ENCODE measurements around the gene SNAPC3.
"Not testable (repeated sequence)": the region's sequence is repeated elsewhere in the genome, so short reads cannot be mapped to it uniquely, and the experiment has no call there.

The SNAPC3 gene

DNA sequence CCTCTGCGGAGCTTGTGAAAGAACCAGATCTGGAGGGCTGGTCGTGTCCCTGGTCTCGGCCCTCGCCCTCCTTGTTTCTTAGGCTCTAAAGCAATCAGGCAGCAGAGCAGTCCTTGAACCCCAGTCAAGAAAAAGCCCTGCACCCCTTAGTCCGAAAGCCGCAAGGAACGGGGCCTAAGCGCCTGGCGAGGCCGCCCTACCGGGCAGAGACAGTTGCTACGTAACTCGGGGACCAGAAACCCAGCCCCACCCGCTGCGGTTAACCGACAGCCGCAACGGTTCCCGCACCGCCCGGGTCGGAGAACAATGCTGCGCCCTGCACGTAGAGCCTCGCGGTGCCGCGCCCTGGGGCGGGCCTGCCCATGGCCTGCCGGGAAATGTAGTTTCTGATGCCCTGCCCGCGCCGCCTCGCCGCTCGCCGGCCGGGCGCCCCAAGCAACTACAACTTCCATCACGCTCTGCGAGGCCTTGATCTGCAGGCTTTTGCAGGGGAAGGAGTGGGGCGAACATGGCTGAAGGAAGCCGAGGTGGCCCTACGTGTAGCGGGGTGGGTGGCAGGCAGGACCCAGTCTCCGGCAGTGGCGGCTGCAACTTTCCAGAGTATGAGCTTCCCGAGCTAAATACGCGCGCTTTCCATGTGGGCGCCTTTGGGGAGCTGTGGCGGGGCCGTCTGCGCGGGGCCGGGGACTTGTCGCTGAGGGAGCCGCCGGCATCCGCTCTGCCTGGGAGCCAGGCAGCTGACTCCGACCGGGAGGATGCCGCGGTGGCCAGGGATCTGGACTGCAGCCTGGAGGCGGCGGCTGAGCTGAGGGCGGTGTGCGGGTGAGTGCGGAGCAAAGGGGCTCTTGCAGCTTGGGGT is at the start of gene SNAPC3:
SNAPC3 (plus strand) TSS at position 505 of the 859 bp plus-strand sequence; CDS start at position 509, 4 bp downstream.
- DNase-seq = peak; percentile 96

DNA sequence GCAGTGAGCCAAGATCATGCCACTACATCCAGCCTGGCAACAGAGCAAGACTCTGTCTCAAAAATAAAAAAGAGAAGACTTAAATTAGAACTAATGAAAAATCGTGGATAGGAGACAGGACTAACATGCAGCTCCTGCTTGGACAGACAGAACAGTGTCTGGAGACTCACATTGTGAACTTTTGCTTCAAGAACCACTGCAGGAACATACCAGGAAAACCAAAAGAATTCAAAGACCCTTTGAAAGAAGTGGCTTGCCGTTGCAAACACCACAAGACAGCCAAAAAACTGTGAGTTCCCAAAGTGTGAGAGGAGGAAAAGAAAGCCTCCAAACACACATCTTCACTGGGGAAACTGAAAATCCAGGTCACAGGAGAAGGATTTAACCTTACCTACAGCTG is 48.8 kb upstream of the SNAPC3 start:
- no peak for DNase-seq

DNA sequence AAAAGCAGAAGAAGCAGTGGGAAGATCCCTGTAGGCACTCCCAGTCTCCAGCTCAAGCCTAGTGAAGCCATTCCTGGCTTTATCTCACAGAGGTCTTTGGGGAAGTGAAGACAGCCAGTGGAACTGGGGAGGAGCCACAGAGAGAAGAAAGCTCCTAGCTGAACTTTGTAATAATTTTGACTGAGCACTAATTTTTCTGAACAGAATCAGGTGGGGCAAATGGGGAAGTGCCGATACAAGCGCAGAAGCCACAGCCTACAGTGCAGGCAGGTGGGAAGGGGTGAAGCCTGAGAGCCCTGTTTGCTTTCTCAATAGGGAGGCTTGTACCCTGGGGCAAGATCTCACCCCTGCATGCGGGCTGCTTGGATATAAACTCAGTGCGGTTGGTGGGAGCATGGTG is 48.4 kb upstream of the SNAPC3 start:
- peak; percentile 40 for DNase-seq

DNA sequence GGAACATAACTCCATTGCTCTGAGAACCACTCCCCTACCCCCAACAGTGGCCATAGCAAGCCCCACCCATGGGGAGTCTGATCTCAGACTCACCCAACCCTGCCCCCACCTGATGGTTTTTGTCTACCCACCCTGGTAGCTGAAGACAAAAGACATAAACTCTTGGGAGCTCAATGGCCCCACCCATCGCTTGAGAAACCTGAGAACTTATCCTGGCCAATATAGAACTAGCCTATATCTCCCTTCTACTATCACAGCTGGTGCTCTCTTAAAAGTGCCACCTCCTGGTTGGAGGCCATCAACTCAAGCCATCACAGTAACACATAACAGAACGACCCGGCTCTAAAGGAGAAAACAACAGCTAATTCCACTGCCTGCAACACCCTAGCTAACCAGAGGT is 47.9 kb upstream of the SNAPC3 start:
- no peak for DNase-seq

DNA sequence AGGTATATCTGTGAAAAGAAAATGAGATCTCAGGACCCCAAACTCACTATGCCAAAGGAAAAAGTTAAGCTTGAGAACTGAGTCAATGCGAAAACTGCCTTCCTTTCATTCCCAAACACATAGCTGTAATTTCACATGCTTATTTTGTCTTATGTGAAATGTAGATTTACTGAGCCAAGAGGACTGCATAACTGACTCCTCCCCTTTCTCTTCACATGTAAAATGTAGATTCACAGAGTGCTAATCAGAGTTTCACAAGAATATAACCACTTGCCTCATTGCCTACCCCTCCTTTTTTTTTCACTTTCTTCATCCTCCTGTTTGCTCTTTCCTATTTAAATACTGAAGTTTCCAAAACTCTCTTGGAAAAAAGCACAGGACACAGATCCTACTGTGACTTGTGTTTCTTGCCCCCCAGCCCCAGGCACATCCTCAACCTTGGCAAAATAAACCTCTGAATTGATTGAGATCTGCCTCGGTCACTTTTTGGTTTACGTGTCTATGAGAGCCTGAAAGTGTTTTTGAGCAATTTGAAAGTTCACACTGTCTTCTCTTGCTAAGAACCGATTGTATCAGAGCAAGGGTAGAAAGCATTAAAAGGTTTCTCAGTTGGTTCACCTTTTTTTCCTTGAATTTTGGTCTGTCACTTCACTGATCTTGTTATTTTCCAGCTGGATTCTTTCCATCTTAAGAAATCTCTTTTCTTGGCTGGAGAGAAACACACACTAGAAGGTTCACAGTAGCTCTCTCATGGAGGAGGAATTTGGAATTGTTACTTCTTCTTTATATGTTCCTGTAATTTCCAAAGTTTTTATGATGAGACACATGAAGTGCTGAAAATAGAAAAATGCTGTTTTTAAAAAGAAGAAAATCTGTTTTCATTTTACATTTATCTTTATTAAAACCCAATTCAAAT is 44.8 kb upstream of the SNAPC3 start:
- no peak for DNase-seq

DNA sequence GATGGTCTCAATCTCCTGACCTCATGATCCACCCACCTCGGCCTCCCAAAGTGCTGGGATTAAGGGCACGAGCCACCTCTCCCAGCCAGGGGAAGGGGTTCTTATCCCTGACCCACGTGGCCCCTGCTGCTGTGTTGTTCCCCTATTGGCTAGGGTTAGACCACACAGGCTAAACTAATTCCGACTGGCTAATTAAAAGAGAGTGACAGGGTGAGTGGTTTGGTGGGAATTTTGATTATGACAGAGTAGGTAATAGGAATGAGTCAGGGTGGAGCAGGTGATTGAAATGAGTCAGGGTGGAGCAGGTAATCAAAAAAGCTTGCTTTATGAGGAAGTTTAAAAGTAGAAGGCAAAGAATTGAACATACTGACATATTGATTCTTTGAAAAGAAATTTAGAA is 43.4 kb upstream of the SNAPC3 start:
- not testable (repeated sequence) for DNase-seq

DNA sequence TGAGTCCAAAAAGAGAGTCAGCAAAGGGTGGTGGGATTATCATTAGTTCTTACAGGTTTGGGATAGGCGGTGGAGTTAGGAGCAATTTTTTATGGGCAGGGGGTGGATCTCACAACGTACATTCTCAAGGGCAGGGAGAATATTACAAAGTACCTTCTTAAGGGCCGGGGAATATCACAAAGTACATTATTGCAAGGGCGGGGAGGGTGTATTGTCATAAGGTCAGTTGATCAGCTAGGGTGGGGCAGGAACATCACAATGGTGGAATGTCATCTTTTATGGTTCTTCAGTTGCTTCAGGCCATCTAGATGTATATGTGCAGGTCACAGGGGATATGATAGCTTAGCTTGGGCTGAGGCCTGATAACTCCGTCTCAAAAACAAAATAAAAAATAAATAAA is 42.8 kb upstream of the SNAPC3 start:
- not testable (repeated sequence) for DNase-seq

DNA sequence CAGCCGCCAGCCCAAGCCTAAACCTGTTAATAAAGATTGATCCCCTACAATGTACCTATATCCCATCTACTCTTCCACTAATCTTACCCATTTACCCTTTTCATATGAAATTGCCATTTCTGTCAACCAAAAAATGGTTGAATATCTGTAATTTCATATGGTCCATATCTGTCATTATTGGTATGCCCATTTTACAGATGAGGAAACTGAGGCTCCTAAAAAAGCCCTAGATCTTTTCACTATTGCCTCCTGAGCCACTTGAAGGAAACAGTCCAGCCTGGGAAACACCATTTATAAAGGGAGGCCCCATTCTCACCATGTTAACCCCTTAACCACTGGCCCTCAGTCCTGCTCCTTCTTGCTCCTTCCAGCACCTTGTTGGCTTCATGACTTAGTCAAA is 41.2 kb upstream of the SNAPC3 start:
- DNase-seq = no peak

DNA sequence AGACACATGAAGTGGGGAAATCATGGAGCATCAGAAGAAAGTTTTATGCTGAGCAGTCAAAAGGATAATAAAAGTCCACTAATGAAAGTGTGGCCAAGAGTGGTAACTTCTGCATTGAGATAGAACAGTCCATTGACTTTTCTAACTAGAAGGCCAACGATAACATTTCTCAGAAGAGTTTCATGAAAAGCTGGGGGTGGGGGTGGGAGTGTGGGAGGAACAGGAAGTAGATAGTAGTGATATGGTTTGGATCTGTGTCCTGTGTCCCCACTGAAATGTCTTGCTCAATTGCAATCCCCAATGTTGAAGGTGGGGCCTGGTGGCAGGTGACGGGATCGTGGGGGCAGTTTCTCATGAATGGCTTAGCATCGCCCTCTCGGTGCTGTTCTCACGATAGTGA is 36.2 kb upstream of the SNAPC3 start:
- no peak for DNase-seq

DNA sequence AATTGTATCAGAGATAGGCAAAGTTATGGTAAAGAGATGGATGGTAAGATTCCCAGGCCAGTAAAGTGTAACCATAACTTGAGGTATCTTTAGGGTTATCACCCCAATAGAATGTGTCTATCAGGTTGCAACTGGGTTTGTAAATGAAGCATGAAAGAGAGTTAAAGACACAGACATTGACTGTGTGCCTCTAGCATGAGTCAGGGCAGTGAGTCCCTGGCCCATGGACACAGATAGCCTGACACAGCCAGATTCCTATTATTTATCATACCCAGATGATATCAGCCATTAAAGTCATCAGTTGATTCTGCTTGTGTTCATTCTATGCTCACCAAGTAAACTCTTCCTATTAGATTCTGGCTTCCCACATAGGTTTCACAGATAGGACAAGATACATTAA is 33.5 kb upstream of the SNAPC3 start:
- no peak for DNase-seq

DNA sequence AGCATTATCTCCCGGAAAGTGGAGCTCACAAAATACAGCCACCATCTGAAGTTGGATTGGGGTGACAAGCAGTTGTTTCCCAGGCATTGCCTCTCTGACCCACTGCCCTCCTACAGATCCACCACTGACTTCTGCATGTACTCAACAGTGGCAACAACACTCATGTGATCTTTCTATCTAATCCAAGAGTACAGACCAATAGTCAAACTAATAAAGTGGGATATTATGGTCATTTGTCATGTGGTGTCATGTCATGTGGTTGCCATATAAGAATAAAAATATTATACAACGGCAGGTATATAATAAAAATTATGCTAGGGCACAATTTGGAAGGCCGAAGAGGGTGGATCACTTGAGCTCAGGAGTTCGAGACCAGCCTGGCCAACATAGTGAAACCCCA is 33.0 kb upstream of the SNAPC3 start:
- no peak for DNase-seq

DNA sequence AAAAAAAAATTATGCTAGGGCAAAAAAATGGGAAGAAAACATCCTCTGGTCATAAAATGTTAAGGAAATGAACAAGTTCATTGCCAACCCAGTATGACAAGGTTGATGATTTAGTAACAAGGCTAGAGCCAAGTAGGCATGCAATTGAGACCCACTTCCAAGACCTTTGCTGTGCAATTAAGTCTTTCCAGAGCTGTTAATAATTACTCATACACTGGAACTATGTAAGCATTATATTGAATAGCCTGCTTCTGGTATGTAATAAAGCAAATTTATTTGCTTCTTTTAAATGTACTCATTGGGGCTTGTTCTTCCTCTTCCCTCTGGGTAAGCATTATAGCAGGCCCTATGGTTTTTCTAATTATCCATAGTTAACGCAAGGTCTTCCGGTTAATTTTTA is 32.5 kb upstream of the SNAPC3 start:
- DNase-seq = no peak

DNA sequence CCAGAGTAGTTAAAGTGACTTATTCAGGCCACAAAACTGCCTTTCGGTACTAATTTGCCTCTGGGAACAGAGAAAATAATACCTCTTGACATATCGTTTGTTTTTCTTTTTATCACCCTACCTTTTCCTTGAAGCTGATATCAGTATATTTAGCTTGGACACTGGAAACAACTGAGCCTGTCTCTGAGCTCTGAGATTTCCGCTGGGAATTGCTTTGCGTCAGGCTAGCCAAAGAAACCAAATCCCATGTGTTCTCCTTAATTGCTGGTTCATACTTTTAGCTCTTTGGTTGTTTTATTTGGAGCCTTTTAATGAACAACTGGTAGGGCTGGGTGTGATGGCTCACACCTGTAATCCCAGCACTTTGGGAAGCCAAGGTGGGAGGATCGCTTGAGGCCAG is 30.3 kb upstream of the SNAPC3 start:
- DNase-seq = no peak

DNA sequence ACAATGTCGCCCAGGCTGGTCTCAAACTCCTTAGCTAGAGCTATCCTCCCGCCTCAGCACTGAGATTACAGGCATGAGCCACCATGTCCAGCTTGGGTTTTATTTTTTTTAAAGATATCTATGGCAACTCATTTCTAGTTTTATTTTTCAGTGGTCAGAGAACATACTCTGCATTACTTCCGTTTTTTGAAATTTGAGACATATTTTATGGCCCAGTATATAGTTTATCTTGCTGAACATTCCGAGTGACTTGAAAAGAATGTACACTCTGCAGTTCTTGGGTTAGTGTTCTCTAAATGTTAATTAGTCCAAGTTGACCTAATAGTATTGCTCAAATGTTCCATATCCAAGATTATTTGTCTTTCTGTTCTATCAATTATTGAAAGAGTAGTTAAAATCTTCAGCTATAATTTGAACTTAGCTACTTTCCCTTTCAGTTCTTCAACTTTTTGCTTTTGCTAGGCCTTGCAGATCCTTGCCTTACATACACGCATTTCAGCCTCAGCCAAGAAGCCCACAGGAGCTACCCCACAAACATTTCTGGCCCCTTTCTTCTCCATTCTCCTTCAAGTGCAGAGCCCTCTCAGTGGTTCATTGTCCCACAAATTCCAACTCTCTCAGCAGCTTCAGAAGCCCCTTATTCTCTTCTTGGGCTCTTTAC is 22.3 kb upstream of the SNAPC3 start:
- no peak for DNase-seq

DNA sequence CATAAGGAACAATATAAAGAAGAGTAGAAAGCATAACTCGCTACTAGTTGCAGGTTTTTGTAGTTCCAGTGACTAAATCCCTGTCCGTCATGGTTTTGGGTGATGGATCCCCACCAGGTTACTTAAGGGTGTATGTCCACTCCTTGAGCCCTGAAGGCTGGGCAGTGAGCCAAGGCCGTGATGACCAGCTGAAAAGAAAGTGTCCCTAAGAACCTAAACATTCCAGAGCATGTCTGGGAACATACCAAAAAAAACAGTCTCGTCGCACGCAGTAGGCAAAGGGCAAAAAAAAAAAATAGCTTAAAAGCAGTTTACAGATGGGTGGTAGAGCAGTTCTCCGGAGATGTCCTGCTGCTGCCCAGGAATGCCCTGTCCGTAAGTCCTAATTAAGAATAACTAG is 21.4 kb upstream of the SNAPC3 start:
- DNase-seq = no peak

DNA sequence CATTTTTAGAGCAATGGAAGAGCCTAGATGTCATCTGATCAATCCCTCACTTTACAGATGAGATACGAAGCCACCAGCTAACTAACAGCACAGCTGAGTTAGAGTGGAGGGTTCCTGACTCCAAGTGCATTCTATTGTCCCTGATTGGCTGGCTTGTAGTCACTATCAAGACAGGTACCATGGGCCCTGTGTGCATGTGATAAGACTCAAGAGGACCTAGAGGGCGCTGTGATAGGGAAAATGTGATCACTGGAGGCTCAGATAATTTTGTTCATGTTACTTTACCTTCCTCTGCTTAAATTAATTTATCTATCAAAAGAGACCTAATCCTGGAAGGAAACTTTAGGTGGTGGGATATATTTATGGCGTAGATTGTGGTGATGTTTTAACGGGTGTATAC is 19.5 kb upstream of the SNAPC3 start:
- no peak for DNase-seq

DNA sequence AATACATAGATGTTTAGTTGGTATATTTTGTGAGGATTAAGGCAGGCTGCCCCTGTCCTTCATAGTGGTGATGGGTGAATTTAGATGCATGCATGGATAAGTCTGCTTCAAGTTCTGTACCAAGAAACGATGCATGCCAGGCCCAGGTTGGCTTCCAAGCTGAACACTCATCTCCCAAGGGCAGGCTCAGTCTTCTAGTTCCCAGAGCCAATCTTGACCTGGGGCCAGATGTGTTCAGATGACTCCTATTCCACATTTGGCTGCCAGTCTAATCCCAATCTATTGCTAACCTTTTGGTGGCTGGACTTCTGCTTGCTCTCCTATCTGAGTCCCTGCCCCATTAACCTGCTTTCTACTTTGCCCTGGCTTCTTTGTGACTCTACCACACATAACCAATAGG is 18.5 kb upstream of the SNAPC3 start:
- no peak for DNase-seq

DNA sequence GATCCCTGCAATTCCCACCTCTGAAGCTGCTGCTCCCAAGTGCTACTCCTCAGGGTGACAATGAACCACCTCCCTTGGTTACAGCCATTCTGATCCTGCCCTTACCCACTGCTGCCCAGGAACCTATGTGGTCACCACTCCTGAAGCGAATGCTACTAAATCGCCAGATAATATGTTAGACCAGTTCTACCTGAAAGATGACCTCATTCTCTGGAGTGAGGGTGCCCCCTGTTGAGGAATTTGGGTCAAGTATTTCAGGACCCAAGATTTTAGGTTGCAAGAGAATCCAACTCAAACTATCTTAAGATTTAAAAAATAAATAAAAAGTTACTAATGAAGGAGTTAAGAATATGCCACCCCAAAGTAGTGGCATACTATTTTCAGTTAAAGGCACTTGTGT is 5.8 kb upstream of the SNAPC3 start:
- DNase-seq = peak; percentile 39

DNA sequence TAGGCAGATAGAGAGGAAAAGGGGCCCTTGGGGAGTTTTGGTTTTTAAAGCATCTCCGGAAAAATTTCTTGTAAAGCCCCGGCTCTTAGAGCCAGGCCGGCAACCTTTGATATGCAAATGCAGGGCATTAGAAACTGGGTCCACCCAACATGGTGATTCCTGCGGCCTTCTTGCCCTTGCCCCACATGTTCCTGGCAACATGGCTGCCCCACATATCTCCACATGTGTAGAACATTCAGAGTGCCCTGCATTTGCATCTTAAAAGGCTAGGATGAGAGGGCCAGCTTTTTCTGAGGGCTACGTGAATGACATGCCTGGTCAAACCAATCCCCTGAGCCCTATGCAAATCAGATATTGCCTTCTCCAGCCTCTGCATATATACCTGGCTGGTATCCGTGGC is 5.0 kb upstream of the SNAPC3 start:
- no peak for DNase-seq

DNA sequence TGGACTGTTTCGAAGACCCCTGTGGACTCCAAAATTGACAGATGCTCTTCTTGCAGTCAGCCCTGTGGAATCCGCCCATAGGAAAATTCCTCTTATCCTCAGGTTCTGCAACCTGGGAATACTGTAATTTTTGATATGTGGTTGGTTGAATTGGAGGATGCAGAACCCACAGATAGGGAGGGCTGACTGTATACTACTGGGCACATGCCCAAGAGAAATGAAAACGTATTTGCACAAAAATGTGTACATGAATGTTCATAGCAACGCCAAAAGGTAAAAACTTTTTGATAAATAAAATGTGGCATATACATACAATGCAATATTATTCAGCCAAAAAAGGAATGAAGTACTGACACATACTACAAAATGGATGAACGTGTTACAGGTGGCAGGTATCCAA is 1.9 kb upstream of the SNAPC3 start:
- no peak for DNase-seq

DNA sequence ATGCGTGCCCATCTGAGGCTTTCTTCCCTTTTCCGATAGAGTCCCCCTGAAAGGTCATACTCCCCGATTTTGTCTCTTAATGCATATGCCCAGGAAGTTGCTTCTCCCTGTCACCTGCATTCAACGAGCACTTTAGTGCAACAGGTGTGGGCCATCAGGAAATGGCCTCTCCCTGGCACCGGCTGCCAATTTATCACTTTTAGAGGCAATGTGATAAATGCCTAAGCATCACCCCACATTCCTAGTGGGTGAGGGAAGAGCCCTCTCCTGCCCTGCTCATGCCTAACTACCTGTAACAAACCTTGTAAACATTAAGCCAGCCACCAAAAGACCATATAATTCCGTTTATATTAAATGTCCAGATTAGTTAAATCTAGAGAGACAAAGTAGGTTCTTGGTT is 1.1 kb upstream of the SNAPC3 start:
- no peak for DNase-seq

DNA sequence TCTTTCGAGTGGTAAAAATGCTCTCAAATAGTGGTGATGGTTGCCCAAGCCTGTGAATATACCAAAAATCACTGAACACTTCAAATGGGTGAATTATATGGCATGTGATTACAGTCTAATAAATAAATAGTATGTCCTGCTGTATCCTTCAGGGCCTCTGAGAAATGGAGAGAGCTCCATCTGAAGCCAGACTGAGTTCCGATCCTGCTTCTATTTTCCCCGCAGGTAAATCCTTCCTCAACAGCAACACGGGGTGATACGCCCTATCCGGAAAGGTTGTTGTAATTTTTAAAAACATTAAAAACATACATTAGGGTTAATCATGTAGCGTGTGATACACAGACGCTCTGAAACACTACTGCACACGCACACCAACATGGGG is 695 bp upstream of the SNAPC3 start:
- DNase-seq = no peak

DNA sequence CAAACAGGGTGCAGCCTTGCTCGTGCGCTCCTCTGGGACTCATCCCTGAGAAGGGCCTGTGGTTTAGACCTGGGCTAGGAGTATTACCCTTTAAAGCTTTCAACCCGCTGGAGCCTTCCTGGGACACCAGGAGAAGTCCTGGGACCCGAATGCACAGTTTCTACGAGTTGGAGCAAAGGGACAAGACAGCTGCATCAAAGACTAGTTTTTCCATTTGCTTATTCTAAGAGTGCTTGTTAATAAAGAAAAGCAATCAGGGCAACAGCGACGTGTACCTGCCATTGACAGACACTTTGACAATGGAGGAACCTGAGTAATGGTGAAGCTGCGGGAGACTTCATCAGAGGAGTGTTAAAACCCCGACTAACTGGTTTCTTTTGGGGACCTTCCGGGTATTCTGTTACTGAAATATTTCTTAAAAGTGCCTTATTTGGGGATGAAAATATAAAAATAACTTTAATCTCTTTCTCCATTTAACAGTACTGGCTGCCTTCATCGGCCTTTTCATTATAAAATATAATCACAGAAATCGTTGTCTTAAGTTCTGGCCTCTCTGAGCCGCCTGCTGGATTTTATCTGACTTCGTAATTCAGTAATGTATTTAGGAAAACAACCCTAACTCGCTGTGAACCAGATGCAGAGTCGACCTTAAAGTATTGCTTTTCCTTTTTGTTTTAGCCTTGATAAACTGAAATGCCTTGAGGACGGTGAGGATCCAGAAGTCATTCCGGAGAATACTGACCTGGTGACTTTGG is 732 bp downstream of the SNAPC3 start:
- no peak for DNase-seq

Measured in GDM1 (cell line).